GM12874 (cell line): ENCODE measurements around the gene TFDP2.

Source experiments
- CTCF ChIP-seq: IDR thresholded peaks from 2 replicates; pipeline ENCODE4 v1.5.1; 2011; ENCODE audit warnings: low read depth, mild to moderate bottlenecking, control low read depth, low read length, moderate library complexity; ENCODE audit not compliant: insufficient read depth

TFDP2 gene

GRCh38 chr3:142148044-142148791, 1.1 kb downstream of the TFDP2 start:
- TF ChIP-seq CTCF: no peak

DNA sequence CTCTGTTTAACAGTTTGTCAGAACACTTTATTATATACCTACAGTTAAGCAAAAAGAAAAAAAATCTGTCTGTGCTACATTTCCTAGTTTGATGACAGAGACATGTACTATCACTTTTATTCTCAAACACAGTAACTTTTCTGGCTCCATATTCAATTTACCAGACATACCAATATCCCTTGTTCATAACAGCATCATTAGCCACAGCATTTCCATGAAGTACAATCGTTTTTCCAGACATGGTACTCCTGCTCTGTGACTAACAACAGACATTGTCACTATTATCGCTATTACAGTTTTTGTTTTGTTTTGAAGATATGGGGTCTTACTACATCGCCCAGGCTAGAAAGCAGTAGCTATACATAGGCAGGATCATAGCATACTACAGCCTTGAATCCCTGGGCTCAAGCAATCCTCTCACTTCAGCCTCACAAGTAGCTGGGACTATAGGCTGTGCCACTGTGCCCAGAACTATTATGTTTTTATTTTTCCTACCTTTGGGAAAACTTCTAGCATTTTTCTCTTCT, 14.5 kb downstream of the TFDP2 start:
- TF ChIP-seq CTCF: no peak

DNA sequence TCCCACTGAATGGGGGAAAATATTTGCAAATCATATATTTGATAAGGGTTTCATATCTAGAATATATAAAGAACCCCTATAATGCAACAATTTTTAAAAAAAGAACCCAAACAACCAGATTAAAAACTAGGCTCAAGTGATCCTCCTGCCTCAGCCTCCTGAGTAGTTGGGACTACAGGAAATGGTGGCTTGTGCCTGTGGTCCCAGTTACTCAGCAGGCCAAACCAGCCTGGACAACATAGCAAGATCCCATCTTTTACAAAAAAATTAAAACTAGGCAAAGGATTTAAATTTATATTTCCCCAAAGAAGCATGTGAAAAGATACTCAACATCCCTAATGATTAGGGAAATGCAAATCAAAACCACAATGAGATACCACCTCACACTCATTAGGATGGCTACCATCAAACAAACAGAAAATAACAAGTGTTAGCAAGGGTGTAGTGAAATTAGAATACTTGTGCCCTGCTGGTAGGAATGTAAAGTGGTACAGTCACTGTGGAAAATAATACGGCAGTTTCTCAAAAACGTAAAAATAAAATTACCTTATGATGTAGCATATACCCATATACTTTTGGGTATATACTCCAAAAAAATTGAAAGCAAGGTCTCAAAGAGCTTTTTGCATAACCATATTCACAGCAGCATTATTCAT, 19.7 kb downstream of the TFDP2 start:
- no peak for TF ChIP-seq CTCF

GRCh38 chr3:142127941-142128658, 21.2 kb downstream of the TFDP2 start:
- TF ChIP-seq CTCF: no peak

DNA sequence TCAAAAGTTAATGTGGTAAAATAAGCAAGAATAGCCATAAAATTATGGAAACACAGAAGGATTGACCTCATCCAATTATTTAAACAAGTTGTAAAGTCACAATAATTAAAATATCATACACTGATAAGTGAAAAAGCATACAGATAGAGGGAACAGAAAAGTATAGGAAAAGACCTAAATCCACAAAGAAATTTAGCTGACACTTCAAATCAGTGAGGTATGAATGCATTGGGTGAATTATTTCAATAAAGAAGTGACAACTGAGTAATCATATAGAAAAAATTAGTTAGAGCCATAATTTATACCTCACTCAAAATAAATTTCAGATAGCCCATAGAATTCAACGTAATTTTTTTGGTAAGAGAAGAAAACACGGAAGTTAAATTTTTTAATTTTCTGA, 25.1 kb downstream of the TFDP2 start:
- TF ChIP-seq CTCF: no peak

DNA sequence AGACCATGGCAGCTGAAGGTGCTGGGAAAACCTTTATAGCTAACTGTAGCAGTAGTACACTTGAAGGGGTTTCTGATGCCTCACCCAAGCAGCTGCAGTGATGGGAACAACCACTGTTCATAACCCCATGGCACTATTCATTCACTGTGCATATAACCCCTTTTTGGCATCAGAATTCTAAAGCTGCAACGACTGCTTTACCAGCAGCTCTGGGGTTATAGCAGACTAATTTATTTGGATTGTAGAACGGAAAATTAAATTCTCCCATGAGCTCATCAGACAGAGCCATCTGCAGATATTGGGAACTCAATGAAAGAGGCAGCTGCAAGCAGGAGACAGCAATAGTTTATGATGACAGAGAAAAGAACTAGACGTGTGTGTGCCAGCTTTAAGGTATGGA, 28.6 kb downstream of the TFDP2 start:
- no peak for TF ChIP-seq CTCF

- TF ChIP-seq CTCF: no peak
Measured at GRCh38 chr3:142118911-142119310, 30.4 kb downstream of the TFDP2 start.
